CD4-positive, alpha-beta T cell treated with Interleukin-2 at 100 ng/mL for 4 hours (primary cell): ENCODE measurements around the gene HBG2.
"Not testable (repeated sequence)": the region's sequence is repeated elsewhere in the genome, so short reads cannot be mapped to it uniquely, and the experiment has no call there.

Source experiments
- DNase-seq: peaks from one replicate; pipeline ENCODE4 v3.0.0-alpha.2; 2020; ENCODE audit warnings: low spot score

HBG2 gene

GRCh38 chr11:5281596-5281995 is 27.0 kb upstream of the HBG2 start:
- DNase-seq, result no peak

- DNase-seq, result no peak
Observed at GRCh38 chr11:5280582-5281102, 26.1 kb upstream of the HBG2 start.

GRCh38 chr11:5279471-5280090 is 25.0 kb upstream of the HBG2 start:
- no peak for DNase-seq

GRCh38 chr11:5277807-5278382 is 23.3 kb upstream of the HBG2 start:
- DNase-seq, result no peak

GRCh38 chr11:5276697-5277096 is 22.1 kb upstream of the HBG2 start:
- DNase-seq, result no peak

- no peak for DNase-seq
Observed at GRCh38 chr11:5275369-5276110, 21.0 kb upstream of the HBG2 start.

GRCh38 chr11:5274395-5274794 is 19.8 kb upstream of the HBG2 start:
- no peak for DNase-seq

GRCh38 chr11:5272395-5273017 is 17.9 kb upstream of the HBG2 start:
- no peak for DNase-seq

- DNase-seq, result no peak
Observed at GRCh38 chr11:5269715-5270147, 15.2 kb upstream of the HBG2 start, which contains the start of gene HBE1. TSS of gene HBE1 (minus strand) at chr11:5269945. CDS start at chr11:5269890, 55 bp downstream.

- no peak for DNase-seq
Observed at GRCh38 chr11:5267033-5267563, 12.5 kb upstream of the HBG2 start.

- DNase-seq, result no peak
Observed at GRCh38 chr11:5266609-5267008, 12.0 kb upstream of the HBG2 start.

GRCh38 chr11:5265832-5266231 is 11.3 kb upstream of the HBG2 start:
- no peak for DNase-seq

- DNase-seq, result no peak
Observed at GRCh38 chr11:5258543-5259262, 4.1 kb upstream of the HBG2 start.

GRCh38 chr11:5257296-5257695 is 2.7 kb upstream of the HBG2 start:
- DNase-seq, result no peak

GRCh38 chr11:5254023-5254422 is 558 bp downstream of the HBG2 start:
- DNase-seq, result not testable (repeated sequence)

GRCh38 chr11:5253440-5253839 is 1.1 kb downstream of the HBG2 start:
- not testable (repeated sequence) for DNase-seq

- no peak for DNase-seq
Observed at GRCh38 chr11:5252919-5253265, 1.7 kb downstream of the HBG2 start.

GRCh38 chr11:5252192-5252918 is 2.2 kb downstream of the HBG2 start:
- no peak for DNase-seq

- no peak for DNase-seq
Observed at GRCh38 chr11:5251746-5252145, 2.8 kb downstream of the HBG2 start.

GRCh38 chr11:5250543-5251204 is 3.9 kb downstream of the HBG2 start:
- no peak for DNase-seq
